GM19452 (cell line): Measurements from ENCODE around the gene PRXL2C.

Experiments used
- ATAC-seq: cut with Tn5 transposase; IDR thresholded peaks from one replicate; pipeline ENCODE4 v1.9.1; 2021; ENCODE audit not compliant: unreplicated experiment

PRXL2C gene

GRCh38 chr9:96612966-96613589 lies 42.0 kb downstream of the PRXL2C start:
- no peak for ATAC-seq

- no peak for ATAC-seq
Measured at GRCh38 chr9:96612105-96612965, 42.8 kb downstream of the PRXL2C start.

DNA sequence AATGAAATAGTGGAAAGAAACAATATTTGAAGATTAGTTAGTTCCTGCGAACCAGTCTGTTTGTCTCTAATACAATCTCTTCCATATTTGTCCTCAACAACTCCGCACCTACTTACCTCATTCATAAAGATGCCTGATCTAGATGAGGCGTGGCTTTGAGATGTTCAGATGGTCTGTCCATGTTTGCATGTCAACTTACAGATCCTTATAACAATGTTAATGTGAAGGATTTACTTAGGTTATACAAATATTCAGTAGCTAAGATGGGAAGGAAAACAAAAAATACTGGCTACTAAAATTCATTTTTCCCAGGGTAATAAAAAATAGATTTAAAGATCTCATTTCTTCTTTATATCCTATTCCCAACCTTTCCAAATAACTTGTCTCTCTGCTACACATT lies 43.8 kb downstream of the PRXL2C start:
- ATAC-seq: no peak

GRCh38 chr9:96609732-96610131 lies 45.4 kb downstream of the PRXL2C start:
- no peak for ATAC-seq

DNA sequence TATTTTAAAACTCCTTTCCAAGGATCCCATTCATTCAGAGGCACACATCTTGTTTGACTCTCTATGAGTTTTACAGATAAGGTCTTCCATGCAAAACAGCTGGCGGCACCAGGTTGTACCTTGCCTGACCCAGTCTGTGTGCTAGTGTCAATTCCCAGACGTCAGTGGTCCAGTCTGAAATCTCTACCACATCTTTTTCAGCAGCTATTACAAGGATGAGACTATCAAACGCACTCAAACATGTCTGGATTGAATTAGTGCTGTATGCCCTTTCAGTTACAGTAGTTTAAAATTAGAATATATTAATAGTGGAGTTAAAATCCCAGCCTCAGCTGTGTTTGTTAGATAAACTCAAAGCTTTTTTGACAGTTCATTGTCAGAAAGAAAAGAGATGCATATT lies 47.1 kb downstream of the PRXL2C start:
- ATAC-seq: no peak

DNA sequence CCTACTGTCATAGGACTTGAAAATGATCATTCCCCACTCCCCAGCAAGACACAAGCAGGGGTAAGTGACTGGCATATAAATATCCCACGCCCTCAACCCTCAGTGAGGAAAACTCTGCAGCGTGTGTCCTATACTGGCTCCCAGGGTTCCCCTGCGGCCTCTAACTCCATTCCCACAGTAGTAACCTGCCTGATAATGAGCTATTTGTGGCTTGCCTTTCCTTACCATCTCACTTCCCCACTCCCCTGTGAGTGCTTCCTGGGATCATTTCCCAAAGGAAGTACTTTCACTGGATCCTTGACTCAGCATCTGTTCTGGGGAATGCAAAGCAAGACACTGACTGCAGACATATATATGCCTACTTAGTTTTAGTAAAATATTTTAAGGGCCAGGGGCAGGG lies 49.8 kb downstream of the PRXL2C start:
- no peak for ATAC-seq

- ATAC-seq: no peak
Measured at GRCh38 chr9:96604004-96604319, 51.2 kb downstream of the PRXL2C start.

DNA sequence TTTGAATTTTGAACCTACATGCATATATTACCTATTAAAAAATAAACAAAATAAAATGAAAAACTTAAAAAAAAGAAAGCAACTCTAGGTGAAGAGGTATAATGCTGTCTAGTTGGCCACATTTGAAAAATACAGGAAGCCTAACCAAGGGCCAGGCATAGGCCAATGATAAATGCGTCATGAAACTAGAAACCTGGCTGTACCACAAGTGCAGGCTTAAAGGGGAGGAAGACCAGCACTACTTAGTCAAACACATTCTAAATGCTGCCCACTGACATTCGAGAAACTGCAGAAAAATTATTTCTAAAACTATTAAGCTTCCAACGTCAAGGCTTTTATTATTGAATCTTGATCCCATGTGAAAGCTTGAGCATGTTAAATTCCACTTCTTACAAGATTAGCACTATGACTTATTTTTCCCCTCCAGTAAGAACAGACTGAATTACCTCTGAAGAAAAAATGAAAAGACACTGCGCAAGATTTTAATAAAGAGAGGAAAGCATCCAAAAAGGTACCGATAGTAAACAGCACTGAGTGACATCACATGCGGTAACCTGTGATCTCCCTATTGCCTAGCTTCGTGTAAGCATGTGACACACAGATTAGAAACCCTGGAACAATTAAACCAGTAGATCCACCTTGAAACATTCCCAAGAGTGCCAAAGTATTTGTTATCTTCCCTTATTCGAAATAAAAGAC lies 51.7 kb downstream of the PRXL2C start:
- no peak for ATAC-seq

- no peak for ATAC-seq
Measured at GRCh38 chr9:96599298-96599697, 55.8 kb downstream of the PRXL2C start.

DNA sequence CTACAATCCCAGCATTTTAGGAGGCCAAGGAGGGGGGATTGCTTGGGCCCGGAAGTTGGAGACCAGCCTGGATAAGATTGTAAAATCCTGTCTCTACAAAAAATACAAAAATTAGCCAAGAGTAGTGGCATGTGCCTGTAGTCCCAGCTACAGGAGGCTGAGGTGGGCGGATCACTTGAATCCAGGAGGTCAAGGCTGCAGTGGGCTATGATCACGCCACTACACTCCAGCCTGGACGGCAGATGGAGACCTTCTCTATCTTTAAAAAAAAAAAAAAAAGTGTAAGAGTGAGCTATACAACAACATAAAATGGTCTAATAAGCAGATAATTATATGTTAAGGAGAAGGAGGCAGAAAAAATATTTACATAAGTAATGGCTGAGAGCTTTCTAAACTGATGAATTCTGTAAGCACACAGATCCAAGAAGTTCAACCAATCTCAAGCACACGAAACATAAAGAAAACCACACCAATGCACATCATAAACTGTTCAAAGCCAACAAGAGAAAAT lies 58.5 kb downstream of the PRXL2C start:
- ATAC-seq: no peak
